NCI-H146 (cell line): ENCODE results near the gene CYSLTR2.
A peak's percentile ranks its signal among the peaks of the same experiment; 100 is the strongest.
"Not testable (repeated sequence)": the region's sequence is repeated elsewhere in the genome, so short reads cannot be mapped to it uniquely, and the experiment has no call there.

Source experiments
- DNase-seq: peaks from one replicate; lab custom pipeline; 2025; lab: John Stamatoyannopoulos, UW

The CYSLTR2 gene

GRCh38 chr13:48644951-48645350 is 8.8 kb upstream of the CYSLTR2 start:
- DNase-seq, result no peak

DNA sequence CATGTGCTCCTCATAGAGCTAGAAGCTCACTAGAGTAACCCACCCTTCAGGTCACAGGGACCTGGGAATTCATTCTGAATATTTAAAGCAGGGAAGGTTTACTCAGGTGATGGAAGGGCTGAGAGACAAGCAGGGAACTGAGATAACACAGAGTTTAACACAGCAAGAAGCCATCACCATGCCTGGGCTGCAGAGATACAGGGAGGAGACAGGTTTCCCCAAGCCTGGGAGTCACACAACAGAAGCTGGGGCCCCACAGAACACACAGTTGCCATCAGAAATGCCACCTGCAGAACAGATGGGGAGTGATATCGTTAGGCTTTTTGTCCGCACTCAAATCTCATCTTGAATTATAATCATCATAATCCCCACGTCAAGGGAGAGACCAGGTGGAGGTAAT is 7.9 kb upstream of the CYSLTR2 start:
- peak; percentile 32 for DNase-seq

- peak; percentile 17 for DNase-seq
Measured at GRCh38 chr13:48646791-48647190, 6.9 kb upstream of the CYSLTR2 start.

DNA sequence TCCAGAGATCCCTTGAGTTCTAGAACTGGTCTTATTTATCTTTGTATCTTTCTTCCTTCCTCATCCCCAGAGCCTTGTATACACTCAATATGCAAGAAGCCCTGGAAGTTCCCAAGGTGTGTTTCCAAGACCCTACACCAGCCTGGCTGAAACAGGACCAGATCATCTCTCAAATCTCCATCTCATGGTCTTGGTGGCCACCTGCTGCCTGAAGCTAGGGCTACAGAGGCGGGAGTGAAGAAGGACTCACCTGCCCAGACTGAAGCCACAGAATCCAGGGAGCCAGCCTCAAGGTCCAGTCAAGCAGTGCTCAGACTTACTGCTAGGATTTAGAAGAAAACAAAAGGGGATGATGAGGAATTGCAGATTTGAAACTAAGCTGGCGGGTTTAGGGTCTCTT is 6.1 kb upstream of the CYSLTR2 start:
- DNase-seq, result no peak

GRCh38 chr13:48648446-48648845 is 5.3 kb upstream of the CYSLTR2 start:
- no peak for DNase-seq

DNA sequence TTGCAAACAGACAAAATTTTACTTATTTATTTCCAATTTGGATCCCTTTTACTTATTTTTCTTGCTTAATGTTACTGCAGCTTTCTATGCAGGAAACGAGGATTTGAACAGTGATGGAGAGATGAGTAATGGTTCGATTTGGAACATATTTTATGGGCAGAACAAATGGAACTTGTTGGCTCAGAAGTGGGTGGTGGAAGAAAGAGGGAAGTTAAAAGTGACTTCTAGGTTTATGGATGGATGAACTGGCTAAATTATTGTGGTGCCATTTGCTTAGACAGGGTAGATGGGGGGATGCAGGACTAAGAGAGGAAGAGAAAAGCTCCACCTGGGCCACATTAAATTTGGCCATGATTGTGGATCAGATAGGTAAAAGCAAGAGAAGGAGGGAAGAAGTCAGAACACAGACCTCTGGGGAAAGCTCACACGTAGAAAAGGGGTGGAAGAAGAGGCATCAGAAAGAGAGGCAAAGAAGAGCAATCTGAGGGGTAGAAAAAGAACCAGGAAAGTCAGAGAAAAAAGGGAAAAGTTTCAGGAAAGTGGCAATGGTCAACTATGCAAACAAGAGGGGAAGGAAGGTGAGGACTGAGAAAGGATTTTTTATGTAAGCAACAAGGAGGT is 768 bp upstream of the CYSLTR2 start:
- DNase-seq, result no peak

DNA sequence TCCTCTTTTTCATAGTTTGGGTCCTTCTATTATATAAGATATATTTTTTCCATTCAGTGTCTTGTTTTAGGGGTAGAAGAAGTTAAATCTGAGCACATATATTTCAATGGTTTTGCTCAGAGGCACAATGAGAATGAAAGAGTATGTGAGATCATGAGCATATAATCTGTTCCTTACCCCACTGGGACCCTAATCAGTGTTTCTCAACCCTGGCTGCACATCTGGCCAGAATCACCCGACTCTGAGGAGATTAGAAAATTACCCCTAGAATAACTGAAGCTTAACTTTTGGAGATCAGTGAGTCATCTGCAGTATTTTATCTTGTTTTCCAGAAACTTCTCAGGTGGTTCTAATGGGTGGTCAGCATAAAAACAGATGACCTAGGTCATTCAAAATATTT is 782 bp downstream of the CYSLTR2 start:
- no peak for DNase-seq

GRCh38 chr13:48655291-48655690 is 1.6 kb downstream of the CYSLTR2 start:
- DNase-seq, result no peak

DNA sequence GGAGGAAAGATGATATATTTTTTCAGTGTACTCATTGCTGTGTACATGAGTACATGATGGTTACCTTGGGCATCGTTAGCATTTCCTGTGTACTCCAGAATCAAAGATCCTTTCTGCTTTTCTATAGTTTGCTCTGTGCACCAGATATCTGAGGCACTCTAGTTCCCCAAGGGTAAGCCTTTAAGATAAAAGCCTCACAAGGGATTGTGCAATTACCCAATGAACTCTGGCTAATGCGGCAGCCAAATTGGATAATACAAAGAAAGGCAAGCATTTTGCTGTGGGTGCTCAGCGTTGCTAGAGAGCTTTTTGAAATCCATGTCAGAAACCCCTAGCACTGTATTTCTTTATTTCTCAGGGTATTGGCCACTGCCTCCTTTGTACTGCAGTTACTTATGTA is 2.9 kb downstream of the CYSLTR2 start:
- DNase-seq, result no peak

DNA sequence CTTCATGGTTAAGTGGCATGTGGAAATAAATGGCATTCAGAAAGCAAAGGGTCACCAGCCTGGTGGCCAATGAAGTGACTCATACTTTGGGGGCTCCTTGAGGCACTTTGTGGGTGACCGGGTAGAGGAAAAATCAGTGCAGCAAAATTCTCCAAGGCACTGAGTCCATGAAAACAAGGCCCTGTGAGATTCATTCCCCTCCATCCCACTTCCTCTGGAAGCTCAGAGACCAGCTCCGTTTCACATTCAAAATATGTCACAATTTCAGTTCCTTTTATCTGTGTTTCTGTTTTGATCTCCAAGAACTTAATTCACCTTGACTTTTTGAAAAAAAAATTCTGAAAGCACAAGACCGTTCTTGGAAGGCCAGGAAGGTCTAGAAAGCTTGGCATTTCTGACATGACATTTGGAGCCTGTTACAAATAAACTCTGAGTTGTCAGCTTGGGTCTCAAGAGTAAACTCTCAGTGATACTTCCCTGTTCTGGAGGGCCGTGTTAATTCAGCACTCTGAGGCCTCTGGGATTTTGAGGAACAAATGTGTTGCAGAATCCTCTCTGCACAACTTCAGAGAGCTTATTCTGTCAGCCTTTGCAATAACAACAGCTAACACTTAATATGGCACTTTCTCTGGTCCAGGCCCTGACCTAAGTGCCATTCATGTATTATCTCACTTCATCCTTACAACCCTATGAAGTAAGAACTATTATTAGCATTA is 6.8 kb downstream of the CYSLTR2 start:
- no peak for DNase-seq

GRCh38 chr13:48661107-48661506 is 7.4 kb downstream of the CYSLTR2 start:
- no peak for DNase-seq

DNA sequence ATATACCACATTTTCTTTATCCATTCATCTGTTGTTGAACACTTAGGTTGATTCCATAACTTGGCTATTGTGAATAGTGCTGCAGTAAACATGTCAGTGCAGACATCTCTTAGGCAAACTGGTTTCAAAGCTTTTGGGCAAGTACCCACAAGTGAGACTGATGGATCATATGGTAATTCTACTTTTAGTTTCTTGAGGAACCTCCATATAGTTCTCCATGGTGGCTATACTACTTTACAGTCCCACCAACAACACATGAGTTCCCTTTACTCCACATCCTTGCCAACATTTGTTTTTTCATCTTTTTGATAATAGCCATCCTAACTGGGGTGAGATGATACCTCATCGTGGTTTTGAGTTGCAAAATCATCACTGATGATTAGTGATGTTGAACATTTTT is 8.5 kb downstream of the CYSLTR2 start:
- no peak for DNase-seq

GRCh38 chr13:48667136-48667535 is 13.4 kb downstream of the CYSLTR2 start:
- no peak for DNase-seq

DNA sequence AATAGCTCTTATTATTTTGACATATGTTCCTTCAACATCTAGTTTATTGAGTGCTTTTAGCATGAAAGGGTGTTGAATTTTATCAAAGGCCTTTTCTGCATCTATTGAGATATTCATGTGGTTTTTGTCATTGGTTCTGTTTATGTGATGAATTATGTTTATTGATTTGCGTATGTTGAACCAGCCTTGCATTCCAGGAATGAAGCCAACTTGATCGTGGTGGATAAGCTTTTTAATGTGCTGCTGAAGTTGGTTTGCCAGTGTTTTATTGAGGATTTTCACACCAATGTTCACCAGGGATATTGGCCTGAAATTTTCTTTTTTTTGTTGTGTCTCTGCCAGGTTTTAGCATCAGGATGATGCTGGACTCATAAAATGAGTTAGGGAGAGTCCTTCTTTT is 17.7 kb downstream of the CYSLTR2 start:
- DNase-seq, result not testable (repeated sequence)

DNA sequence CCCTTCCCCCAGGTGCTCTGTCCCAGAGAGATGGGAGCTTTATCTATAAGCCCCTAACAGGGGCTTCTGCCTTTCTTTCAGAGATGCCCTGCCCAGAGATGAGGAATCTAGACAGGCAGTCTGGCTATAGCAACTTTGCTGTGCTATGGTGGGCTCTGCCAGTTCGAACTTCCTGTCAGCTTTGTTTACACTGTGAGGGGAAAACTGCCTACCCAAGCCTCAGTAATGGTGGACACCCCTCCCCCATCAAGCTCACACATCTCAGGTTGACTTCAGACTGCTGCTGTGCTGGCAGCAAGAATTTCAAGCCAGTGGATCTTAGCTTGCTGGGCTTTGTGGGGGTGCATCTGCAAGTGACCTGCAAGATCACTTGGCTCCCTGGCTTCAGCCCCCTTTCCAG is 21.5 kb downstream of the CYSLTR2 start:
- no peak for DNase-seq

GRCh38 chr13:48678316-48678715 is 24.6 kb downstream of the CYSLTR2 start:
- DNase-seq, result no peak

DNA sequence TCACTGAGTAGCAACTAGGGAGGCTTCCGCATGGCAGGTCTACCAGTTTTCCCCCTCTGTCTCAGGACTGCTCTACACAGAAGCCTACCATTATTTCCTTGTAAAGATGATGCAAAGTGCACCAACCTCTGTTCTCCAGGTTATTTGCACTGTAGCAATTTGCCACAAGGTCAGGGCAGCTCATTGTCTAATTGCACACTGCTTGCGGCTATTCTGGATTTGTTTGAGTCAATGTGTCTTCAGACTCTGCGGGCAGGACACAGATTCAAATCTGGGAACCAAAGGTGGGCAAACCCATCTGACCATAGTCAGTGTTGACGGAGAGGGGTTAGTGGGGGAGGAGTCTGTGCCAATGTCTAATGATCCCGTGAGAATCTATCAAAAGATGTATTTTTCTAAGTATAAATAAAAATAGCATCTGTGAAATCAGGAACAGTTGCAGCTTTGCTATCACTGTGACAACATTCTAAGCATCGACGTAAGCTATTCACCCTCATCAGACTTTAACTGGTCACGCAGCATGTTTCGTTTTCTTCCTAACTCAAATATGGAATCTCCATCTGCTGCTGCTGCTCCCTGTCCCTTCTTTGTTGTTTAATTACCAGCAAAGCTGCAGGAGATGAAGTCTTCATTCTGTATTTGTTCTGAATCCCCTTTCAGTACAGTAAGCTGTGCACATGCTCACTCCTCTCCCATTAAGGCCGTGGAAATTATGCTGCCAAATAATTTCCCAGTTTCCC is 26.4 kb downstream of the CYSLTR2 start:
- DNase-seq, result peak; percentile 44

DNA sequence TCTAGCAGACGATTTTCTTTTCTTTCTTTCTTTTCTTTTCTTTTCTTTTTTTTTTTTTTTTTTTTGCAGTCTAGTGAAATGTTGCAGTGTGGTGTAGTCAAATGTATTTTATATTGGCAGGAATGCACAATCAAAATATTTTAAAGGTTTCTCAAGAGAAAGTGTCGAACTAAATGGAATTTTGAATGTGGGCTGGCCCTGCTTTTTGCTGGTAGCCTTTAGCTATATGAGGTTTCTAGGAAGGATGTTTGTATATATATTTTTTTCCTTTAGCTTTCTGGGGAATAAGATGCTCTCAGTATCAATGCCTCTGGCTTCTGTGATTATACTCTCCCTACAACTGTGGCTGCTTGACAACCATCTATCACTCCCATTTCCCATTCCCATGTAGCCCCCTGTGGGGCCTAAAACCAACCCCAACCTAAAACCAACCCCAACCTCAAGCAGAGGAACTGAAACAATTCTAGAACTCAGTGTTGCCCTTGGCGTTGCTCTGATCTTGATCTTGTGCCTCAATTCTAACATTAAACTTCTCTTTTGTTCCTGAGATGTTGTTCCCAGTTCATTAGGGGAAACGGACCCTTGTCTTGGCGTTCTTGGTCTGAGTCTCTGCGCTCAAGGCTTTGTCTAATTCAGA is 27.1 kb downstream of the CYSLTR2 start:
- no peak for DNase-seq

GRCh38 chr13:48681905-48682304 is 28.2 kb downstream of the CYSLTR2 start:
- no peak for DNase-seq

DNA sequence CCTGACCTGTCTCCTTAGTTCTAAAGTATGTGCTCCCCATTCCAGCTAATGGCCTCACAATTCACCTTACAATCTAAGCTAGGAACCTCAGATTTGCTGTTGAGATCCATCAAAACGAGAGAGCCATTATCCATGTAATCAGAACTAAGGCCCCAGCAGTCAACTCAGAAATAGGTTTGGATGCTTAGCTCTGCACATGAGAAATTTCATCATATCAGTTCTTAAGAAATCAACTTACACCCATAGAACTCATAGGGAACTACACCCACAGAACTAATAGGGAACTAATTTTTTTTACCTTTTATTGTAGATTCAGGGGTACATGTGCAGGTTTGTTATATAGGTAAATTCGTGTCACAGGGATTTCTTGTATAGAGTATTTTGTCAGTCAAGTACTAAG is 28.7 kb downstream of the CYSLTR2 start:
- DNase-seq, result no peak

- no peak for DNase-seq
Measured at GRCh38 chr13:48686636-48687210, 33.0 kb downstream of the CYSLTR2 start.

DNA sequence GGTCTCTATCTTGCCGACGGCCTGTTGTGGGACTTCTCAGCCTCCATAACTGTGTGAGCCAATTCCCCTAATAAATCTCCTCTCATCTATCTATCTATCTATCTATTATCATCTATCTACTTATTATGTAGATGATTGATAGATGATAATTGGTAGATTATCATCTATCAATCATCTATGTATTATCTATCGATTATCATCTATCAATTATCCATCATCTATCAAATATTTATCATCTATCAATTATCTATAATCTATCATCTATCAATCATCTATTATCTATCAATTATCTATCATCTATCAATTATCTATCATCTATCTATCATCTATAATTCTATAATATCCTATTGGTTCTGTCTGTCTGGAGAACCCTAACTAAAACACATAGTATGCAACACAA is 33.5 kb downstream of the CYSLTR2 start:
- no peak for DNase-seq
